ENCODE data around the gene KANK2. TPM values are rescaled to one million over a fixed set of nuclear protein-coding genes. Genes with fewer than 3 reads are reported as not detected.

Gene KANK2
- total and polyA plus RNA-seq, 2 of the 13 experiments (the other 11 are each of a cell fraction or from before 2014, with no cell fraction given), result 5.7 to 12.9 TPM

- TF ChIP-seq ZIK1 (CRISPR knock-in tag; IDR thresholded peaks at IDR 0.05; ENCODE audit: borderline replicate concordance, low read depth) (no peak), RARA (CRISPR knock-in tag; IDR thresholded peaks at IDR 0.05) (peak; percentile 98), ETS1 (CRISPR knock-in tag; IDR thresholded peaks at IDR 0.05) (no peak), ZFP37 (CRISPR knock-in tag; IDR thresholded peaks at IDR 0.05; ENCODE audit: borderline replicate concordance) (peak; percentile 84; the same call in 1 of the 2 replicates), MAFK (conservative IDR thresholded peaks at IDR 0.05 in 1 of 2, IDR thresholded peaks at IDR 0.05 in 1 of 2; ENCODE audit: low read length in 2 of 2) (no peak), NFAT5 (CRISPR knock-in tag; IDR thresholded peaks at IDR 0.05) (no peak), ZNF639 (CRISPR knock-in tag; conservative IDR thresholded peaks at IDR 0.05) (peak; percentile 26; the same call in 1 of the 2 replicates), GLMP (CRISPR knock-in tag; IDR thresholded peaks at IDR 0.05; ENCODE audit: borderline replicate concordance) (no peak), PLSCR1 (CRISPR knock-in tag; IDR thresholded peaks at IDR 0.05; ENCODE audit: borderline replicate concordance) (no peak), ZNF614 (CRISPR knock-in tag; IDR thresholded peaks at IDR 0.05; ENCODE audit: borderline replicate concordance) (no peak), KLF12 (CRISPR knock-in tag; IDR thresholded peaks at IDR 0.05; ENCODE audit: borderline replicate concordance) (peak; percentile 72; the same call in 1 of the 2 replicates), MAZ (IDR thresholded peaks at IDR 0.05; ENCODE audit: borderline replicate concordance, low read depth, low read length) (no peak), MAZ (CRISPR knock-in tag; IDR thresholded peaks at IDR 0.05; ENCODE audit: low read depth) (peak; percentile 75), ZNF329 (CRISPR knock-in tag; IDR thresholded peaks at IDR 0.05; ENCODE audit: low read depth) (no peak), ZNF432 (CRISPR knock-in tag; IDR thresholded peaks at IDR 0.05; ENCODE audit: borderline replicate concordance) (no peak), ZNF232 (CRISPR knock-in tag; IDR thresholded peaks at IDR 0.05; ENCODE audit: borderline replicate concordance) (0 out of 2 replicates have a peak, but pooled peaks have one; percentile 9), STAT5B (CRISPR knock-in tag; IDR thresholded peaks at IDR 0.05) (0 out of 2 replicates have a peak, but pooled peaks have one; percentile 46), ZNF629 (CRISPR knock-in tag; conservative IDR thresholded peaks at IDR 0.05) (no peak; the same call in 1 of the 2 replicates)
Measured at GRCh38 chr19:11236324-11237301, 39.3 kb upstream of the KANK2 start (continued).

All from HepG2 (cell line).